CD14-positive monocyte (primary cell): ENCODE data around the gene ZNF70. TPM values are rescaled to one million over a fixed set of nuclear protein-coding genes. Genes with fewer than 3 reads are reported as not detected.

Experiments used
- DNase-seq, 3 donors: peaks; one replicate each; pipeline ENCODE4 v3.0.0-alpha.2; 2011 to 2022
- H2AFZ ChIP-seq: 2 replicates; pipeline ENCODE4 v1.6.0; 2012; ENCODE audit warnings: mild to moderate bottlenecking, low read depth, low read length, inconsistent platforms; ENCODE audit not compliant: insufficient read depth, poor library complexity, severe bottlenecking
- H3K27ac ChIP-seq, 2 donors: 1 replicate in 1 of 2; 2 replicates in 1 of 2; pipeline ENCODE4 v1.5.1; 2012 to 2013; ENCODE audit warnings: low read length in 2 of 2, control low read depth in 1 of 2, inconsistent platforms in 1 of 2, low read depth in 1 of 2, mild to moderate bottlenecking in 1 of 2
- H3K27me3 ChIP-seq, 2 donors: one replicate each; pipeline versions ENCODE4 v1.6.0 to v1.6.1; 2011 to 2013; ENCODE audit warnings: low read length in 2 of 2; ENCODE audit not compliant: control insufficient read depth in 2 of 2, insufficient read depth in 2 of 2
- H3K36me3 ChIP-seq, 2 donors: replicated peaks in 1 of 2; 1 replicate in 1 of 2; 2 replicates in 1 of 2; pipeline versions ENCODE4 v1.5.1 to v1.6.1; 2012 to 2013; ENCODE audit warnings: low read length in 2 of 2, control low read depth in 1 of 2, inconsistent platforms in 1 of 2, mild to moderate bottlenecking in 1 of 2; ENCODE audit not compliant: insufficient read depth in 2 of 2, control insufficient read depth in 1 of 2
- H3K4me1 ChIP-seq, 2 donors: 1 replicate in 1 of 2; 2 replicates in 1 of 2; pipeline versions ENCODE4 v1.5.1 to v1.6.1; 2012 to 2013; ENCODE audit warnings: low read length in 2 of 2, control low read depth in 1 of 2, inconsistent platforms in 1 of 2, mild to moderate bottlenecking in 1 of 2, moderate library complexity in 1 of 2; ENCODE audit not compliant: insufficient read depth in 2 of 2, control insufficient read depth in 1 of 2
- H3K4me2 ChIP-seq: replicated peaks from 2 replicates; pipeline ENCODE3; 2012; ENCODE audit warnings: low read length, moderate library complexity, mild to moderate bottlenecking; ENCODE audit not compliant: poor library complexity, severe bottlenecking; ENCODE audit errors: extremely low read depth
- H3K4me3 ChIP-seq, 3 experiments: fragments of 200-600 bp in 1 of 3; sonication (generic) in 1 of 3; replicated peaks in 1 of 3; 1 replicate in 2 of 3; 2 replicates in 1 of 3; pipeline ENCODE4 v1.5.1; 2011 to 2013; ENCODE audit warnings: low read length in 3 of 3, mild to moderate bottlenecking in 3 of 3, control low read depth in 2 of 3, low read depth in 2 of 3, inconsistent platforms in 1 of 3, moderate library complexity in 1 of 3
- H3K79me2 ChIP-seq: 2 replicates; pipeline ENCODE4 v1.6.0; 2012; ENCODE audit warnings: mild to moderate bottlenecking, control low read depth, inconsistent platforms, low read length, moderate library complexity; ENCODE audit not compliant: insufficient read depth
- H3K9ac ChIP-seq: 2 replicates; pipeline ENCODE4 v1.6.0; 2017; ENCODE audit warnings: low read length, mild to moderate bottlenecking; ENCODE audit not compliant: insufficient read depth, poor library complexity, severe bottlenecking
- H3K9me3 ChIP-seq, 2 donors: replicated peaks in 1 of 2; 1 replicate in 1 of 2; 2 replicates in 1 of 2; pipeline versions ENCODE4 v1.5.1 to v1.6.1; 2012 to 2013; ENCODE audit warnings: low read length in 2 of 2, control low read depth in 1 of 2; ENCODE audit not compliant: control insufficient read depth in 1 of 2, insufficient read depth in 1 of 2
- H4K20me1 ChIP-seq: 2 replicates; pipeline ENCODE4 v1.6.0; 2012; ENCODE audit warnings: mild to moderate bottlenecking, low read length, control low read depth, moderate library complexity; ENCODE audit not compliant: insufficient read depth
- H3K27ac Mint-ChIP-seq, 7 donors: one replicate each; pipeline ENCODE4 v1.8.0; 2020; ENCODE audit warnings: mild to moderate bottlenecking in 7 of 7, mixed read lengths in 7 of 7, moderate library complexity in 6 of 7, inconsistent platforms in 2 of 7
- H3K27me3 Mint-ChIP-seq, 3 donors: one replicate each; pipeline ENCODE4 v1.8.0; 2021 to 2022; ENCODE audit warnings: low read depth in 3 of 3, mild to moderate bottlenecking in 3 of 3, mixed read lengths in 3 of 3, moderate library complexity in 3 of 3, inconsistent platforms in 1 of 3
- H3K36me3 Mint-ChIP-seq, 2 donors: one replicate each; pipeline ENCODE4 v1.8.0; 2020; ENCODE audit warnings: mixed read lengths in 2 of 2, inconsistent platforms in 1 of 2, mild to moderate bottlenecking in 1 of 2
- H3K4me1 Mint-ChIP-seq: one replicate; pipeline ENCODE4 v1.8.0; 2020; ENCODE audit warnings: mild to moderate bottlenecking, mixed read lengths
- H3K4me3 Mint-ChIP-seq, 2 donors: one replicate each; pipeline ENCODE4 v1.8.0; 2020; ENCODE audit warnings: mild to moderate bottlenecking in 2 of 2, mixed read lengths in 2 of 2, moderate library complexity in 1 of 2
- H3K9me3 Mint-ChIP-seq, 7 donors: one replicate each; pipeline ENCODE4 v1.8.0; 2020 to 2022; ENCODE audit warnings: mixed read lengths in 7 of 7, mild to moderate bottlenecking in 6 of 7, moderate library complexity in 6 of 7, inconsistent platforms in 2 of 7
- CTCF ChIP-seq: fragments of 200-600 bp; IDR thresholded peaks from one replicate; pipeline ENCODE4 v1.8.0; 2022; ENCODE audit warnings: antibody characterized with exemption, mild to moderate bottlenecking
- WGBS: methylation state at CpG from one replicate; pipeline ENCODE4 v1.1.5; 2013; ENCODE audit warnings: missing lambda C conversion rate; ENCODE audit not compliant: insufficient coverage; 5-methylcytosine and 5-hydroxymethylcytosine counted together
- intact Hi-C, 2 donors: fragments of 100-400 bp; cut with micrococcal nuclease; formaldehyde crosslinking; loops; one replicate each; pipeline versions ENCODE4 v1.15.0 to v1.15.1; 2023
- polyA plus RNA-seq, 3 donors: library from polyadenylated mRNA; depleted of rRNA in 1 of 3; unstranded in 2 of 3; stranded (reverse) in 1 of 3; fragments of 300-500 nt in 2 of 3; fragments of >200 nt in 1 of 3; fragmentation: Illumina TruSeq in 2 of 3; gene quantifications; 1 replicate in 2 of 3; 2 replicates in 1 of 3; pipeline ENCODE4 v1.2.3, GENCODE V29; 2012 to 2021

Gene ZNF70
- polyA plus RNA-seq, 3 donors, result 0.04 to 0.85 (median 0.09) TPM

GRCh38 chr22:23704829-23705228, 46.1 kb downstream of the ZNF70 start:
- intact Hi-C loops, result no loop called here
- Histone ChIP-seq H3K9ac (no peak overlapping the region), H3K36me3 (peaks cover 96 to 100% of the 10 kb centered on the region in 2 donors), H3K4me3 (no peak overlapping the region), H4K20me1 (peaks cover 38% of the 10 kb centered on the region), H3K79me2 (peaks cover 43% of the 10 kb centered on the region), H3K27ac (no peak overlapping the region), H3K4me1 (no peaks in the 10 kb centered on the region), H3K4me2 (no peak overlapping the region), H3K9me3 (no peaks in the 10 kb centered on the region), H3K27me3 (no peaks in the 10 kb centered on the region), H2AFZ (no peak overlapping the region)
- Mint-ChIP-seq H3K4me3 (no peak overlapping the region), H3K36me3 (peaks cover 98% of the 10 kb centered on the region in 2 donors), H3K4me1 (no peaks in the 10 kb centered on the region), H3K9me3 (no peaks in the 10 kb centered on the region), H3K27ac (peak overlapping the region in 3 of 7 donors; percentile 1 to 63 (median 28)), H3K27me3 (peaks cover 0 to 4% (median 0%) of the 10 kb centered on the region in 3 donors)
- no peak for DNase-seq
- TF ChIP-seq CTCF, result no peak
- WGBS, result no CpG with 5 or more reads among the region's 3 CpGs

- Histone ChIP-seq H3K27me3 (no peaks in the 10 kb centered on the region), H3K27ac (no peak overlapping the region), H4K20me1 (peaks cover 38% of the 10 kb centered on the region), H3K9me3 (no peaks in the 10 kb centered on the region), H2AFZ (no peak overlapping the region), H3K4me3 (no peak overlapping the region), H3K9ac (no peak overlapping the region), H3K36me3 (peaks cover 94 to 100% of the 10 kb centered on the region in 2 donors), H3K79me2 (peaks cover 43% of the 10 kb centered on the region), H3K4me2 (no peak overlapping the region), H3K4me1 (no peaks in the 10 kb centered on the region)
- Mint-ChIP-seq H3K27ac (peak overlapping the region in 1 of 7 donors; percentile 9), H3K9me3 (no peaks in the 10 kb centered on the region), H3K27me3 (peaks cover 0 to 1% (median 0%) of the 10 kb centered on the region in 3 donors), H3K4me3 (no peak overlapping the region), H3K4me1 (no peaks in the 10 kb centered on the region), H3K36me3 (peaks cover 97 to 98% of the 10 kb centered on the region in 2 donors)
- DNase-seq, result no peak
- TF ChIP-seq CTCF, result no peak
- 100% methylated on average over 2 of the region's 5 CpGs for WGBS
- intact Hi-C loops, result no loop called here
These were observed 46.9 kb downstream of the ZNF70 start for GRCh38 chr22:23704062-23704461.
